ENCODE data around the gene IFT88.

Gene IFT88

DNA sequence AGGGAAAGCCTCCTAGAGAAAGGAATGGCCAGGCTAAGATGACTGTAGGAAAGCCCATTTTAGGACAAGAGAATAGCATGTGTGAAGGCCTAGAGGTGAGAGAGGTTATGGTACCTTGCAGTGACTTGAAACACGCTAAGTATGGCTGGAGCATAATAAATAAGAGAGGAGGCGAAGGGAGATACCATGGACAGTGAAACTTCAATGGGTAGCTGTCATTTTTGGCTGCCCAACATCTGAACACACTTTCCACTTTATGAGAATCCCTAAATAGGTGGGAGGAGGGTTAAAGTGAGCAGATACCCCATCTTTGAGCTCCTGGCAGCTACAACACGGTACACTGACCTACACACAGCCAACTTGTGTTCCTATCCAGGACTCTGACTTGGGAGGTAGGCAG, 8.0 kb upstream of the IFT88 start:
- TF ChIP-seq, protein P1, sequence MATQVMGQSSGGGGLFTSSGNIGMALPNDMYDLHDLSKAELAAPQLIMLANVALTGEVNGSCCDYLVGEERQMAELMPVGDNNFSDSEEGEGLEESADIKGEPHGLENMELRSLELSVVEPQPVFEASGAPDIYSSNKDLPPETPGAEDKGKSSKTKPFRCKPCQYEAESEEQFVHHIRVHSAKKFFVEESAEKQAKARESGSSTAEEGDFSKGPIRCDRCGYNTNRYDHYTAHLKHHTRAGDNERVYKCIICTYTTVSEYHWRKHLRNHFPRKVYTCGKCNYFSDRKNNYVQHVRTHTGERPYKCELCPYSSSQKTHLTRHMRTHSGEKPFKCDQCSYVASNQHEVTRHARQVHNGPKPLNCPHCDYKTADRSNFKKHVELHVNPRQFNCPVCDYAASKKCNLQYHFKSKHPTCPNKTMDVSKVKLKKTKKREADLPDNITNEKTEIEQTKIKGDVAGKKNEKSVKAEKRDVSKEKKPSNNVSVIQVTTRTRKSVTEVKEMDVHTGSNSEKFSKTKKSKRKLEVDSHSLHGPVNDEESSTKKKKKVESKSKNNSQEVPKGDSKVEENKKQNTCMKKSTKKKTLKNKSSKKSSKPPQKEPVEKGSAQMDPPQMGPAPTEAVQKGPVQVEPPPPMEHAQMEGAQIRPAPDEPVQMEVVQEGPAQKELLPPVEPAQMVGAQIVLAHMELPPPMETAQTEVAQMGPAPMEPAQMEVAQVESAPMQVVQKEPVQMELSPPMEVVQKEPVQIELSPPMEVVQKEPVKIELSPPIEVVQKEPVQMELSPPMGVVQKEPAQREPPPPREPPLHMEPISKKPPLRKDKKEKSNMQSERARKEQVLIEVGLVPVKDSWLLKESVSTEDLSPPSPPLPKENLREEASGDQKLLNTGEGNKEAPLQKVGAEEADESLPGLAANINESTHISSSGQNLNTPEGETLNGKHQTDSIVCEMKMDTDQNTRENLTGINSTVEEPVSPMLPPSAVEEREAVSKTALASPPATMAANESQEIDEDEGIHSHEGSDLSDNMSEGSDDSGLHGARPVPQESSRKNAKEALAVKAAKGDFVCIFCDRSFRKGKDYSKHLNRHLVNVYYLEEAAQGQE (IDR thresholded peaks at IDR 0.05; ENCODE audit: low read depth), result peak; percentile 47; the same call in 1 of the 2 replicates
- TF ChIP-seq FOXM1 (IDR thresholded peaks at IDR 0.05; ENCODE audit: borderline replicate concordance, low read depth), result no peak

DNA sequence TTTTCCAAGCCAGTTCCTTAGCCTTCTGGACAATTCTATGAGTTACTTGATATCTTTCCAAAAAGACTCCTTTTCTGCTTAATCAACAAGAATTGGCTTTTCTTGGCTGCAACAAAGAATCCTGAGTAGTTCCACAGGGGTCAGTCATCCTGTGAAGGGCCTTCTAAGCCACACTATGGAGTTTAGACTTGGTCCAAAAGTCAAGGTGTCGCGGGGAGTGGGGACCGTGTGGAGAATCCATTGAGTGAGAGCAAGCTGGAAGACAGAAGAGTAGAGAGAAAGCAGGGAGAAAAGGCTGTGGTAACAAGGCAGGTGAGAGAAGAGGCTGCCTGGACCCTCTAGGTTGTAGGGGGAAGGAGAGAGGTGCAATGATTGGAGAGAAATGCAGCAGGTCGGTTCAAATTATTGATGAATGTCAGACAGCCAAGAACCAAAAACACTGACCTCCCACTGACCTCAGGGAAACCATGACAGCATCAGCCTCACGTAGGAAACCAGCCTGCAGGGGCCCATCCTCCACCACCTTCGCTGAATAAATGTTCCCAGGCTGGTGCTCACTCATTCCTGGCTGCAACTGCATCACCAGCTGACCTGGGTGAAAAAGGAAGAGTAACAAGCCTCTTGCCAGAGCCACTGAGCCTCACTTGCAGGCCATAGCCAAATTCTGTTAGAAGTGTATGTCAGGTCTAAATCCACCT, 7.1 kb upstream of the IFT88 start:
- TF ChIP-seq ZBTB7A (IDR thresholded peaks at IDR 0.05; ENCODE audit: low read depth), result no peak
- TF ChIP-seq TAF1 (IDR thresholded peaks at IDR 0.05; ENCODE audit: low read depth), result no peak
- no peak for TF ChIP-seq EP300 (IDR thresholded peaks at IDR 0.05; ENCODE audit: borderline replicate concordance)
- no peak for TF ChIP-seq FOXM1 (IDR thresholded peaks at IDR 0.05; ENCODE audit: borderline replicate concordance, low read depth)
- no peak for TF ChIP-seq RAD21 (IDR thresholded peaks at IDR 0.05; ENCODE audit: low read depth)
- TF ChIP-seq YY1 (IDR thresholded peaks at IDR 0.05; ENCODE audit: low read depth), result no peak
- TF ChIP-seq, protein P2, sequence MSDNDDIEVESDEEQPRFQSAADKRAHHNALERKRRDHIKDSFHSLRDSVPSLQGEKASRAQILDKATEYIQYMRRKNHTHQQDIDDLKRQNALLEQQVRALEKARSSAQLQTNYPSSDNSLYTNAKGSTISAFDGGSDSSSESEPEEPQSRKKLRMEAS (IDR thresholded peaks at IDR 0.05), result no peak
- TF ChIP-seq, protein P1 (IDR thresholded peaks at IDR 0.05; ENCODE audit: low read depth), result no peak
- no peak for TF ChIP-seq TEAD4 (IDR thresholded peaks at IDR 0.05)
- TF ChIP-seq NFIC (IDR thresholded peaks at IDR 0.05), result no peak
- TF ChIP-seq CREB1 (IDR thresholded peaks at IDR 0.05; ENCODE audit: low read depth), result no peak
- no peak for TF ChIP-seq EGR1 (IDR thresholded peaks at IDR 0.05)

DNA sequence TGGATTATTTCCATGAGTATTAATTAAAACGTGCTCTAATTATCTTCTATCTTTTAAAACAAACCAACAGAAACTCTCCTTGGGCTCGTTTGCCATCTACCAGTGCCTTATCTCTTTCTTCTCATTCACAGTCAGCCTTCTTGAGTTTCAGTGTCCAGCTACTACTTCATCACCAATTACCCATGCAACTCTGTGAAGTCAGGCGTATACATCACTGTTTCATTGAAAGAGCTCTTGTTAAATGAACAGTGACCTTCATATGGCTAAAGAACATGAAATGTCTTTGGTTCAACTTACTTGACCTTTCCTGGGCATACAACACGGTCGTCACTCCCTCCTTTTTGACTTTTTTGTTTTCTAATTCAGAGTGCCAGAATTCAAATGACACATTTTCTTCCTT, 5.2 kb upstream of the IFT88 start:
- TF ChIP-seq, protein P1 (IDR thresholded peaks at IDR 0.05; ENCODE audit: low read depth), result no peak
- TF ChIP-seq TCF12 (IDR thresholded peaks at IDR 0.05; ENCODE audit: low read depth), result no peak
- TF ChIP-seq, protein P3, sequence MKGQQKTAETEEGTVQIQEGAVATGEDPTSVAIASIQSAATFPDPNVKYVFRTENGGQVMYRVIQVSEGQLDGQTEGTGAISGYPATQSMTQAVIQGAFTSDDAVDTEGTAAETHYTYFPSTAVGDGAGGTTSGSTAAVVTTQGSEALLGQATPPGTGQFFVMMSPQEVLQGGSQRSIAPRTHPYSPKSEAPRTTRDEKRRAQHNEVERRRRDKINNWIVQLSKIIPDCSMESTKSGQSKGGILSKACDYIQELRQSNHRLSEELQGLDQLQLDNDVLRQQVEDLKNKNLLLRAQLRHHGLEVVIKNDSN (IDR thresholded peaks at IDR 0.05), result no peak
- TF ChIP-seq TAF1 (IDR thresholded peaks at IDR 0.05; ENCODE audit: low read depth), result no peak
- TF ChIP-seq ZBTB7A (IDR thresholded peaks at IDR 0.05; ENCODE audit: low read depth), result no peak

DNA sequence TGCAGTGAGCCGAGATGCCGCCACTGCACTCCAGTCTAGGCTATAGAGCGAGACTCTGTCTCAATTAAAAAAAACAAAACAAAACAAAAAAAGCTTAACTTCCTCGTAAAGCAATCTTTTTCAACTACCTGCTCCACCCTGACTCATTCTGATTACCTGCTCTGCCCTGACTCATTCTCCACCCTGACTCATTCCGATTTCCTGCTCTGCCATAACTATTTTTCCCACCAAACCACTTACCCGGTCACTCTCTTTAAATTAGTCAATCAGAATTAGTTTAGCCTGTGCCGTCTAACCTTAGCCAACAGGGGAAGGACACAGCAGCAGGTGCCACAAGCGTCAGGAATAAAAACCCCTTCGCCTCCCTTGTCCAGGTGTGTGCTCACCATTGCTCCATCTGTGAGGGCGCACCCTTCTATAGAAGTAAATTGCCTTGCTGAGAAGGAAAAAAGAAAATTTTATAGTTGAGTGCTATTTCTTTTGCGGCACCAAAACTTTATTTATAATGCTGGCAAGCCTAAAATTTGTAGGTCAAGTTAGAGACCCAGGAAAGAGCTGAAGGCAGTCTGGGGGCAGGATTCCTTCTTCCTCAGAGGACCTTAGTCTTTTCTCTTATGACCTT, 1.7 kb upstream of the IFT88 start:
- no peak for TF ChIP-seq TCF12 (IDR thresholded peaks at IDR 0.05; ENCODE audit: low read depth)
- TF ChIP-seq, protein P2 (IDR thresholded peaks at IDR 0.05), result no peak
- TF ChIP-seq ZBTB7A (IDR thresholded peaks at IDR 0.05; ENCODE audit: low read depth), result no peak
- TF ChIP-seq, protein P3 (IDR thresholded peaks at IDR 0.05), result no peak
- no peak for TF ChIP-seq TAF1 (IDR thresholded peaks at IDR 0.05; ENCODE audit: low read depth)
- no peak for TF ChIP-seq NFIC (IDR thresholded peaks at IDR 0.05)
- no peak for TF ChIP-seq CEBPB (IDR thresholded peaks at IDR 0.05)
- TF ChIP-seq EP300 (IDR thresholded peaks at IDR 0.05; ENCODE audit: borderline replicate concordance), result no peak
- TF ChIP-seq EGR1 (IDR thresholded peaks at IDR 0.05), result no peak
- no peak for TF ChIP-seq TEAD4 (IDR thresholded peaks at IDR 0.05)
- TF ChIP-seq RAD21 (IDR thresholded peaks at IDR 0.05; ENCODE audit: low read depth), result no peak
- TF ChIP-seq, protein P1 (IDR thresholded peaks at IDR 0.05; ENCODE audit: low read depth), result no peak
- TF ChIP-seq CREB1 (IDR thresholded peaks at IDR 0.05; ENCODE audit: low read depth), result no peak
- TF ChIP-seq FOXM1 (IDR thresholded peaks at IDR 0.05; ENCODE audit: borderline replicate concordance, low read depth), result no peak
- no peak for TF ChIP-seq YY1 (IDR thresholded peaks at IDR 0.05; ENCODE audit: low read depth)

Measured in Ishikawa (cell line).